ENCODE results near the gene ROCK2.

DNA sequence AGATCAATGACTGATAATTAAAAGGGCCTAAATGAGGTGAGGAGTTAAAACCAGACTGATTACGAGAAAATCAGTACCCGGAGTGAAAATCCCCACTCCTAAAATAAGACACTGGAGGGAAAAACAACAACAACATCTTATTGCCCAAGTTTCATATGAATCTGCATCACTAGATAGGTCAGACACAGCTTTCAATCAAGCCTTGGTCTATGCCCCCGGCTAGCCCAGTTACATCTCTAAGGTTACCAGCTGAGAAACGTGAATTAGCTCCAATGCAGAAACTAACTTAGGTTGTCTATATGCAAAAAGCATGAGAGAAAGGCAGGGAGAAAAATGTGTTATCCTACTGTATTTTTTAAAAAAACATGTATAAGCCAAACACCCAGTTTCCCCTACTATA, 53.7 kb downstream of the ROCK2 start:
- TF ChIP-seq CTCF (IDR thresholded peaks at IDR 0.05 in 4 of 5, conservative IDR thresholded peaks at IDR 0.05 in 1 of 5) (no peak), POLR2A (IDR thresholded peaks at IDR 0.05) (no peak)
